Sciatic nerve (tissue), 2 donors: Measurements from ENCODE around the gene ALS2. TPM values are rescaled to one million over a fixed set of nuclear protein-coding genes. Genes with fewer than 3 reads are reported as not detected.
"Not testable (repeated sequence)": the region's sequence is repeated elsewhere in the genome, so short reads cannot be mapped to it uniquely, and the experiment has no call there.

ENCODE experiments used
- ATAC-seq: fragments of 200-7000 bp; cut with Tn5 transposase; one replicate; pipeline ENCODE4 v1.9.1; 2020; ENCODE audit warnings: mild to moderate bottlenecking, moderate library complexity
- DNase-seq: peaks from one replicate; pipeline ENCODE4 v3.0.0-alpha.2; 2020; ENCODE audit warnings: low spot score
- intact Hi-C: fragments of 100-400 bp; cut with DNase I; formaldehyde crosslinking; loops from one replicate; pipeline ENCODE4 v1.14.2; 2022
- total RNA-seq: library from RNA; stranded (reverse); fragmentation: NEBNext Ultra II Directional; extraction: Animal tissue kit (Norgen Biotek cat#: 25700); gene quantifications from one replicate; pipeline ENCODE4 v1.2.1, GENCODE V29; 2021
- donor health status: DM: no; HTN: no; CAD: no.
- donor health status: DM: no; HTN: no; CAD: no.

Gene ALS2
- total RNA-seq, 1 donor from 2014 or later = 36.4 TPM

DNA sequence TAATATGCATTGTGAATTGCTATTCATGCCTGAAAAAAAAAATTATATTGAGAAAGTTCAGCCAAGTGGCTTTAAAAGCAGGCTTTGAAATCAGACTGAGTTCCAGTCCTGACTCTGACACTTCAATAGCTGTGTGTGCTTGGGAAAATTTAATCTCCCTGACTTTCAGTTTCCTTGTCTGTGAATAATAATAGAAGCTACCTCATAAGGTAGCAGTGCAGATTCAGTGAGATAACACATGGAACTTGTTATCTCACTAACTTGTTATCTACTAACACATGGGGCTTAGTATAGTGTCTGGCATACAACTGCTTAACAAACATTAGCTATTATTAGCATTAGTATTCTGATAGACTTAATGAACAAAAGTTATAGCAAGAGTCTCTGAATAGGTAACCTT, 14.9 kb downstream of the ALS2 start:
- intact Hi-C loops = no loop called here
- ATAC-seq = no peak
- no peak for DNase-seq

DNA sequence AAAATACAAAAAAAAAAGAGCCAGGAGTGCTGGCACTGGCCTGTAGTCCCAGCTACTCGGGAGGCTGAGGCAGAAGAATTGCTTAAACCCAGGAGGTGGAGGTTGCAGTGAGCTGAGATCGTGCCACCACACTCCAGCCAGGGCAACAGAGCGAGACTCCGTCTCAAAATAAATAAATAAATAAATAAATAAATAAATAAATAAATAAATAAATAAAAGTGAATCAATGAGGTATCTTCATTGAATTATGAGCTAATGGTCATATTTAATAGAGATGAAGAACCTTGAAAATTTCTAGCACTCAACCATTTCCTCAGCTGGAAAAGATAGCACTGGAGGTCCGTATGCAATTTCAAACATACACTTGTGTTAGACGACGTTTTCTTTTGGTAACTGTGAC, 16.3 kb downstream of the ALS2 start:
- DNase-seq, intact Hi-C loops, ATAC-seq: not testable (repeated sequence)

DNA sequence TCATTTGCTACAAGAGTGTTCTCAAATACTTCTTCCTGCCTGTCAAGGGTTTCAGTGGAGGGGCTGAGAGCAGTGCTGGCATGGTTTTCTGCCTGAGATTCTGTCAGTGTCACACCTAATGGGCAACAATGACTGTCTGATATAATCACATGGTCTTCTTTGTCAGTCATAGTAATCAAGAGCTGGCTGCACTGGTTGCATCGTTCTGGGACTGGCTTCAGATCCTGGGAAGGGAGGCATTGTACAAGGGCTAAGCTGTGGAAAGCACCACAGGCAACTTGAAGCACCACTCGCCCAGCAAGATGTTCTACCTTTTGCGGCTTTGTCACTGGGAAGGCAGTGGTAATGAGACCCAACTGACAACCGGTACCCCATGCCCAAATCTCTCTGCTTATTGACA, 19.6 kb downstream of the ALS2 start:
- DNase-seq (no peak), ATAC-seq (no peak)

DNA sequence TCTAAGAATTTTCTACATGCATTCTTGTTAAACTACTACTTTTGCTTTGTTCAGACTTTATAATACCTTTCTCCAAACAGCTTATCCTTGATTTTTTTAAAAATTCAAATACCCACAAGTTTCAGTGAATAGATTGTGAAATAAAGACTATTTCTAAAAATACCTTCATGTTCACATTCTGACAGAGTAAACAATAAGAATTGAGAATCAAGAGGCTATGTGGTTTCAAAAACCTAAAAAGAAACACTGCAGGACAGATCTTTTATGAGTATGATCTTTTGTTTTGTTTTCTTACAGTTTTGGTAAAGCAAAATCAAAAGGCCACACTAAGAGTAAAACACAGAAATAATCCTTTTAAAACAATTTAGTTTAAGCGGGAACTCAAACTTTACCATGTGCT, 21.2 kb downstream of the ALS2 start:
- no peak for ATAC-seq
- intact Hi-C loops = no loop called here
- no peak for DNase-seq

More for the DNA sequence above, 19.6 kb downstream of the ALS2 start:
- intact Hi-C loops = no loop called here

DNA sequence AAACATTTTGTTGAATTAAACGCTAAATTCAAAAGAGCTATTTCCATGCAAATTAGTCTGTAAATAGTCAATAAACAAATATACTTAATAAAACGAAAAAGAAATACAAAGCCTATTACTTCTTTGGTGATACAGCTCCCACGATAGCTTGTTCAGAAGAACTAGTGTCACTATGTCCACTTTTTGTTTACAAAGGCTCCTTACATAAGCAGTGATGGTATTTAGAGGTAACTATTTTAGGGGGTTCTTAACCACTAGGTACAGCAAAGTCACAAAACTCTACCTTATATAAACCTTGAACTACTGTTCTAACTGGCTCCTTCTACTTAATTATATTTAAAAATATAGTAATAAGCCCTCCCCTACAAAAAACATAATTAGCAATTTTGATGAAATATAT, 21.9 kb downstream of the ALS2 start:
- ATAC-seq (no peak), DNase-seq (no peak)
- intact Hi-C loops = no loop called here

DNA sequence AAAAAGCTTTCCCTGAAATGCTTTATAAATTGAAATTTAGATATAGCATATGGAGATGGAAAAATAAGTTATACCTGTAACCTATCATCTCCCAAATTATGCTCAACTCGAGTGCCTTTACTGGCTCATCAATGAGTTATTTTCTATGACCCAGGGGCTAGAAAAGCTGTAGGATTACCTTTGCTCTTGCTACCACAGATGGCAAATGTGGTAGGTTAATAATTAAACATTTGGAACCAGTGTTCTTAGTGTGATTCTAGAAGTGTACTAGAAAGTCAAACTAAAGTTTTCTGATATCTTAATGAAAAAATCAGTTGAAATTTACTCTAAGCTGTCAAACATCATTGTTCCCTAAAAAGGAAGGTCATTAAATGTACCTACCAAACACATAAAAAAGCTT, 22.5 kb downstream of the ALS2 start:
- intact Hi-C loops = no loop called here
- DNase-seq (no peak), ATAC-seq (no peak)

DNA sequence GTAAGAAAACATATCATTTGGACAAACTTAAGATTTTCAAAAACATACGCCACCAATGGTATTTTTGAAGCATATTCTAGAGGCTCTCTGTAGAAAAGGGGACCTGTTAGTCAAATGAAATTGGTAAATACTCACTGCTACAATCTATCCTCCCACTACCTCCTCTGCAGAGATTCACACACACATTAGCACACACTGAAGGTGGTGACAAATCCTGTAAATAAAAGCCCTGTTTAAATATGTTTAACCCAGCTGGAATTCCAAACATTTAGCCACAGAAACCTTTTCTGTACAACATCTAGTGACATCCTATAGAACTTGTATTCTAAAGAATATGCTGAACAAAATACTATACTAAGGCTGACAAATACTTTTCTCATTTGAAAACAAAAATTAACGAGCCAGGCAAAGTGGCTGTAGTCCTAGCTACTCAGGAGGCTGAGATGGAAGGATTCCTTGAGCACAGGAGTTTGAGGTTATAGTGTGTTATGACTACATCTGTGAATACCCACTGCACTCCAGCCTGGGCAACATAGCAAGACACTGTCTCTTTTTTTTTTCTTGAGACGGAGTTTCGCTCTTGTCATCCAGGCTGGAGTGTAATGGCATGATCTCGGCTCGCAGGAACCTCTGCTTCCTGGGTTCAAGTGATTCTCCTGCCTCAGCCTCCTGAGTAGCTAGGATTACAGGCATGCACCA, 25.9 kb downstream of the ALS2 start:
- ATAC-seq (no peak), DNase-seq (no peak)
- intact Hi-C loops = no loop called here

DNA sequence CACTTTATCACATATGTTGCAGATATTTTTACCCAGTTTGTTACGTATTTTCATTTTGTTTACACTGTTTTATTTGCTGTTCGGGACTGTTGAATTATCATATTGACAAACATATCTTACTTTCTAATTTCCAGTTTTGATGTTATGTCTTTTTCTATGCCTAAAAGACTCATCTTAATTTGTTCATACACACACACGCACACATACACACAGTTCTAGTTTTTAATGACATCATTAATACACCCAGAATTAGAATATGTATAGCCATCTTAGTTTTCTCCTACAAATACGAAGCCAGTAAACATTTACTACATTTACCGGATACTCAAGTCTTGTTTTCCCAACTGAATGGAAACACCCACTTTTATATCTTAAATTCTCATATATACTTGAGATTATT, 29.2 kb downstream of the ALS2 start:
- DNase-seq = no peak
- intact Hi-C loops = no loop called here
- no peak for ATAC-seq

DNA sequence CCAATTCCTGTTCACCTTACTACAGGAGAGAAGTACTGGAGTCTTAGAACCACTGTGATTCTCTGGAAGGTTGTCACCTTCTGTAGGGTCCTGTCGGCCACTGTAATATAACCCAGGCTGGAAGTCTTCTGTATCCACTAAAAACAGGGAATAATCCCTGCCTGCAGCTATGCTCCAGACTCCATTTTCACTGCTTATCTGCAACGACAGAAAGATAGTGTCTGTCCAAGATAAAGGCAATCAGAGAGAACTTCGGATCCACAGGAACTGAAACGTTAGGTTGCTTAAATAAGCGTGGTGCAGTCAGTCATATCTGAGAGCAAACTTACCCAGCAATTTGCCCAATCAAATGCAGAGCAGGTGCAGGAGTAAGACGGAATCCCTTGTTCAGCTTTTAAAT, 34.2 kb downstream of the ALS2 start:
- no peak for ATAC-seq
- intact Hi-C loops = no loop called here
- DNase-seq = no peak

DNA sequence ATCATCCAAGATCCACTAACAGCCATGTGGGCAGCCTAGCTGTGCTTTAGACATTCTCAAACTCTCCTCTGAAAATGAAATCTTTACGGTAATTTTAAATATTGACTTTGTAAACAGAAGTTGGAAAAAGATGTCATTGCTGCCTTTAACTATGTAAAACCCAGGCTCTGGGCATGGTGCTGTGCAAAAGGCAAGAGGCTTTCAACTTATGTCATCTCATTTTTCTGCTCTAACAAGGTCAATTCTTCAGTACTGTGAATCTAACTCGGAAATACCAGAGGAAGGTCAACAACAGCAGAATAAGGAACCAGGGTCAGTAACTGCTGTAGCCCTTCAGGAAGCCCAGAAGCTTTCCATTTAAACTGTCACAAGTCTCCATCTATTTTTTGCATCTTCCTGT, 45.2 kb downstream of the ALS2 start:
- ATAC-seq = no peak
- intact Hi-C loops = no loop called here

DNA sequence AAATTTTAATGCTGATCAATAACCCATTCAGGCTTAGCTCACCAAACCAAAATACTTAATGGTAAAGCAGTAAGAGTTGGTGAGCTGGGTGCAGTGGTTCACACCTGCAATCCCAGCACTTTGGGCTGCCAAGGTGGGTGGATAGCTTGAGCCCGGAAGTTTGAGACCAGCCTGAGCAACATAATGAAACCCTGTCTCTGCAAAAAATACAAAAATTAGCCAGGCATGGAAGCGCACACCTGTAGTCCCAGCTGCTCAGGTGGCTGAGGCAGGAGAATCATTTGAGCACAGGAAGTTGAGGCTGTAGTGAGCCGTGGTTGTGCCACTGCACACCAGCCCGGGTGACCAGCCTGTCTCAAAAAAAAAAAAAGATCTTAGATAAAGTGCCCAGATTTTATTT, 46.6 kb downstream of the ALS2 start:
- no peak for DNase-seq
- intact Hi-C loops = no loop called here

More for the DNA sequence above, 45.2 kb downstream of the ALS2 start:
- DNase-seq = no peak

DNA sequence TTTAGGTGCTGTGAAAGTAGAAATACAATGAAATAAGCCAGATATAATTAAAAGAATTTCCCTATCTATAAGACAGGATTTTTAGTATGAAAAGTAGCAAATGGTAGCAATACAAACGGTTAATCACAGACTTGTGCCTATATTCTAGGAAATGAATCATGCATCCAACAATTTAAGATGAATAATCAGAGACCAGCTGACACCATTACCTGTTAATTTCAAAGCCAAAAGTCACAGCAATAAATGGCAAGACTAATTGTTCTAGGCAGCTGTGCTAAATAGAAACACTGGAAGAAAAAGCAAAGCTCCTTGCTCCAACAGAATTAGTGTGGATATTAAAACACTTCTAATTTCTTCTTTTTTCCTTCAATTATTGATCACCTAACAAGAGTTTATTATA, 47.2 kb downstream of the ALS2 start:
- intact Hi-C loops = no loop called here
- no peak for ATAC-seq
- no peak for DNase-seq

More for the DNA sequence above, 46.6 kb downstream of the ALS2 start:
- ATAC-seq = no peak

DNA sequence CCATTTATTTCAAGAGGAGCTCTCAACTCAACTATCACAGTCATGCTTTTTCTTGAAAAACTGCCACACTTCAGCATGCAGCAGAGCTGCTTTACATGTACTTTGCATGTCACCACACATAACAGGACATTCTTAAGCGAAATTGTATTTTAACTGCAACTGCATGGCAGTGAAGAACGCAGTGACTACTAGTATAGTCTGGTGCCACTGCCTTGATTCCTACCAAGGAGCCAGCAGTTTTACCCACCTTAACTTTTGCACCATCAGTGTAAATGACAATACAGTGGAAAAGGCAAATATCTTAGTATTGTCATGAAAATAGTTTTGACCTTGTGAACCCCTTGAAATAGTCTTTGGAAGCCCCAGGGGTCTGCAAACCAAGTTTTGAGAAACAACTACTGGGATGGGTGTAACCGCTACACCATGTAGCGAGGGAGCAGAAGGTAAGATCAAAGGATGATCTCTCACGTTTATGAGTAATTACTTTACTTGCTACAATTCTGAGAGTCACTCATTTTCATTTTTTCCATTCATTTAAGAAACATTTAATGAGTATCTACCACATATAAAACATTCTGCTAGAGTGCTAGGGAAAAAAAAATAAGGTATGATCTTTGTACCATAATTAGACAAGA, 50.0 kb downstream of the ALS2 start:
- DNase-seq (no peak), ATAC-seq (no peak)
- intact Hi-C loops = no loop called here

DNA sequence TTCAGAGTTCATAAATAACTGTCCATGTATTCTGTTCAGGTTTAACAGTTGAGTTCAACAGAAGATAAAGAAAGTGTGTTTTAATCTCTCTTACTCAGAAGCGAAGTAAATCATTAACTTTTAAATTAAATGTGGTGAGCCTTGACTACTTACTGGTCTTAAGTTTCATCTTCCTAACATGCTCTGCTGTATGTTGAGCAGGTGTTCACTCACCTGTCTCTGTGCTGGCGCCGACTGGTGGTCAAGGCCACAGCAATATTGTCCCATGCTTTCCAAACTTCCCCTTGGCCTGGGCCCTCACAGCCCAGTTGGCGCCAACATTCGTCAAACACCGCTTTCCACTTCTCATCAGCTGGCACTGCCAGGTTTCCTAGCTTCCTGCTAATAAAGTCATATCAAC, 65.3 kb downstream of the ALS2 start:
- intact Hi-C loops = no loop called here
- DNase-seq = no peak
- no peak for ATAC-seq

DNA sequence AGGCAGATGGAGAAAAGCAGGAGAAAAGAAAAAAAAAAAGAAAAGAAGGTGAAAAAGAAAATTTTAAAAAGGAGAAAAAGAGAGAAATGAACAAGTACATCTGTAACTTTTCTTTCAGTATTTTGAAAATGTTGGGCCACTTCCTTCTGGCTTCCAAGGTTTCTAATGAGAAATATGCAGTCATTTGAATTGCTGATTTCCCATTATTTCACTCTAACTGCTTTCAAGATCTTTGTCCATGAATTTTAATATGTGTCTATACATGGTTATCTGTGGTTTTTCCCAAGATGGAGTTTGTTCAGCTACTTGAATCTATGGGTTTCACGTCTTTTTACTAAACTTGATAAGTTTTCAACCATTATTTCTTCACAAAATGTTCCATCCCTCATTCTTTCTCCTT, 68.0 kb downstream of the ALS2 start:
- ATAC-seq (no peak), DNase-seq (no peak)
- intact Hi-C loops = no loop called here

DNA sequence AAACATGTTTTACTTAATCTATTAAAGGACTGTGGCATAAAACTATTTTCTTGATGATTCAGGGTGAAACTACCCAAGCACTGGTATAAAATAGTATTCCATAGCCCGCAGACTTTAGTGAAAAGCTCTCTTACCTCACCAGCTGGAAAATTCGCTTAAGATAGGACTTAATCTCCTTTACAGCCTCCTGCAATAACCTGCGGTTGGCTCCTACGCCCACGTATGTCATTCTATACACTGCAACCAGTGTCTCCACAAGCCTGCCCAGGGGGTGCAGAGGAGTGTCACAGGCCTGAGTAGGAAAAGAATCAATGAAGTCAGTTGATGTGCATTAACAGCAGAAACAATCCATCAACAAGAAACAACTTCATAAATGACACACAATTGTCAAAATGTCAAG, 71.0 kb downstream of the ALS2 start:
- DNase-seq (no peak), ATAC-seq (no peak)
- intact Hi-C loops = loop anchor here (2.0 kb wide), 1 partner anchor 15 kb away; no protein-coding TSS in a partner anchor

DNA sequence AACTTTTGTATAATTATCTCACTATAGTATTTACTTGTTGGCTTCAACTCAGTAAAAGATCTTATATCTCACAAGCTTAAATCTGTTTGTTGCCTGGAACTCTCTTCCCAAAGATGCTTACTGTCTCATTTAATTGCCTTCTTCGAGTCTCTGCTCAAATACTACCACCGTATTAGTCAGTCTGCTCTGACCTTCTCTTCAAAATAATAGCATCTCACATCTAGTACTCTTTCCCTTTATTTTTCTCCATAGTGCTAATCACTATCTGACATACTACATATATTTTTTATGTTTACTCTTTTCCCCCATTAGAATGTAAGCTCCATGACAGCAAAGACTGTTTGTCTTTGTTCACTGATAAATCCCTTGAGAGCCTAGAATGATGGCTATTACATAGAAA, 71.7 kb downstream of the ALS2 start:
- intact Hi-C loops = loop anchor here (2.0 kb wide), 1 partner anchor 14 kb away; no protein-coding TSS in a partner anchor
- no peak for ATAC-seq

DNA sequence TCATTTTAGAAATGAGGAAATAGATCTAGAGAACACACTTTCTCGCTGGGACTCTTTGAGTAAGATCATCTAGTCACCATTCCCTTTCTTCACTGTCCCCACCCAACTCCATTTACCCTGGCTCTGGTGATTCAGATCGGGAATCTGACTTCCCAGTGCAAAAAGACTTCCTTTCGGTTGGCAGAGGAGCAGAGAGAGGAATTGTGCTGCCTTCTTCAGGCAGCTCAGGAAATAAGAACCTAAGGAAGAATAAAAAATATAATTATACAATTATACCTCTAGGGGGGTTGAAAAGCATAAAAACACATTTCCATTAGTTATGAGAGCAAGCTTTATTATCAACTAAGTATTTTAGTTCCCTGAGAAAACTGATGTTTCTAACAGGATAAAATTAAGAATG, 73.0 kb downstream of the ALS2 start:
- peak; percentile 36 for ATAC-seq
- no peak for DNase-seq
- intact Hi-C loops = loop anchor here (2.0 kb wide), 1 partner anchor 13 kb away; no protein-coding TSS in a partner anchor

More for the DNA sequence above, 71.7 kb downstream of the ALS2 start:
- DNase-seq = no peak

DNA sequence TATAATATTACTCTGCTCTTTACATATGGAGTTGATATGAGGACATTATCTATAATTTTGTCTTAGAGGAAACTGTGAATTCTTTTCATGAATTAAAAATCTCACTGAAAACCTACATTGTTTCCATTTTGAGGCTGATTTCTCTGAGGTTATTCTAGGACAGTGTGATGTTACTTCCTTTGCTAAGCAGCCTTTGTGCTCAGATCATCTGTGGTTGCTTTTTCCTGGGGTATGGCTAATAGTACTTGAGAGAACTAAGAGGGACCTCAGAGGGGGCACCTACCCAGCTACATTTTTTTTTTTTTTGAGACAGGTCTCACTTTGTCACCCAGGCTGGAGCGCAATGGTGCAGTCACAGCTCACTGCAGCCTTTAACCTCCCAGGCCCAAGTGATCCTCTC, 73.6 kb downstream of the ALS2 start:
- DNase-seq = no peak
- intact Hi-C loops = no loop called here

DNA sequence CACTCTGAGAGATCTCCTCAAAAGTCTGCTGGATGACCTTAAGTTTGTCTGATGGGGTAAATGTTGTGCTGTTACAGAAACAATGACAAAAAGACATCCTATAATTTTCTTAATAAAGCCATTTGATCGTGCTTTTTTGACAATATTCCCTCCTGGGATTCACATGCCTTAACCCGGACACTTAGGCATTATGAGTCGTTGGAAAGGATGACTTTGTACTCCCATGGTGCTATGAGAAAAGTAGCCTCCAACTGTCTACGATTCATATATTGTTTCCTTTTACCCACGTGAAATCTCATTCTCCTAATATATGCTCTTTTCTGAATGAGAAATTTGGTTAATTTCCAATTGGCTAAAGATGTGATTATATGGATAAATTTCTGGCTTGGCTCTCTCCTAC, 76.2 kb downstream of the ALS2 start:
- DNase-seq = no peak
- ATAC-seq = no peak
- intact Hi-C loops = no loop called here

More for the DNA sequence above, 73.6 kb downstream of the ALS2 start:
- no peak for ATAC-seq

DNA sequence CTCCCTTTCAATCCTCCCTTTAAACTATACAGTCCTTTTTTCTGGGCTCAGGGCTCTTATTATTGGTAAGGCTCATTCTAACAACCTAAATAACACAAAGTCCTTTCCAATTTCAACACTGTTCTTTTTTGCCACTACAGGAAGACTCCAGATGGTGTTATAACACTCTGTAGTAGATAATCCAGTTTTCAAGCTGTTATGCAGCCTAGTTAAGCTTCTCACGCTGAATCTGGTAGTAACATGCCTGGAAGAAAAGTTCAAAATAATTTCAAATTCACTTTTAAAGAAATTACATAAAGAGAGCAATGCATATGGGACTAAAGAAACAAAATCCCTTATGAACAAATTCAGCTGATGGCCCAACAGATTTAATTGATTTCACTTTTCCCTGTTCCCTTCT, 79.1 kb downstream of the ALS2 start:
- DNase-seq (no peak), ATAC-seq (no peak)
- intact Hi-C loops = no loop called here
